Measurements from ENCODE around the gene NFKBIE.

The NFKBIE gene

DNA sequence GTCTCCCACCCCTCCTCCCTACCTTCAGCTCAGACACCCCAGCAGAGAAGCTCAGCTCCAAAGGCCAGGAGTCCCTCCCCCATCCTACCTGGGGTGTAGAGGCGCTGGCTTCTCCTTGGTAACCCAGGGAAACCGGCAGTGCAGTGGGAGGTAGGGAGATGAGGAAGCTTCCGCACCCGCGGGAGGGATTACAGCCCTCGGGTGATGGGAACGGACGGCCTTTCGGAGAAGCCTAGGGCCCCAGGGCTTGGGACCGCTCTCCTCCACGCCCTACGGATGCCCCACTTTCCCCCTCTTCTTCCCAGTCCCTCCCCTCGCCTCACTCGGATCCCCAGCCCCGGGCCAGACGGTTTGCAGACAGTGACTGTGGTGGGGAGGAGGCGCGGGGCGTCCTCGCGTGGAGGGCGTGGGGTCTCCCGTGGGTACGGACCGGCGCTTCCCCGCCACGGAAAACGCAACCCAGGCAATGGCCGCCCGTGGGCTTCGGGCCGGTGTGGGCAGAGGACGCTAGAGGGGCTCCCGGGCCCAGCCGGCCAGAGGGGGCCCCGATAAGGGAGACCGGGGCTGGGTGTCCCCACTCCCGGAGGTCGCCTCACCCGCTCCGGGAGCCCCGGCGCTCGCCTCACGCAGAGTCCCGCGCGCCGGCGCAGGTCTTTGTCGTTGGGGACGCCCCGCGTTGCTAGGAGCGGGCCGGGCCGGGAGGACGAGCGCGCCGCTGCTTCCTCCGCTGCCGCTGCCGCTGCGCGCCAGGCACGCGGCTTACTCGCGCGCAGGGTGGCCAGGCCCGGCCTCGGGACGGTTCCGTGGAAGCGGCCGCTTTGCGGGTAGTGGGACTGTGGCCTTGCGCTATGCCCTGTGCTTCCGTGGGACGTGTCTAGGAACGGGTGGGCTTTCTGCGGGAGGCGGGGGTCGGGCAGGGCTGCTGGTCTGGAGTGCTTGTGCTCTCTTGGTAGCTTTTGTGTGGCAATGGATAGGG is 32.0 kb upstream of the NFKBIE start:
- no peak for DNase-seq (ENCODE audit: low read depth)

DNA sequence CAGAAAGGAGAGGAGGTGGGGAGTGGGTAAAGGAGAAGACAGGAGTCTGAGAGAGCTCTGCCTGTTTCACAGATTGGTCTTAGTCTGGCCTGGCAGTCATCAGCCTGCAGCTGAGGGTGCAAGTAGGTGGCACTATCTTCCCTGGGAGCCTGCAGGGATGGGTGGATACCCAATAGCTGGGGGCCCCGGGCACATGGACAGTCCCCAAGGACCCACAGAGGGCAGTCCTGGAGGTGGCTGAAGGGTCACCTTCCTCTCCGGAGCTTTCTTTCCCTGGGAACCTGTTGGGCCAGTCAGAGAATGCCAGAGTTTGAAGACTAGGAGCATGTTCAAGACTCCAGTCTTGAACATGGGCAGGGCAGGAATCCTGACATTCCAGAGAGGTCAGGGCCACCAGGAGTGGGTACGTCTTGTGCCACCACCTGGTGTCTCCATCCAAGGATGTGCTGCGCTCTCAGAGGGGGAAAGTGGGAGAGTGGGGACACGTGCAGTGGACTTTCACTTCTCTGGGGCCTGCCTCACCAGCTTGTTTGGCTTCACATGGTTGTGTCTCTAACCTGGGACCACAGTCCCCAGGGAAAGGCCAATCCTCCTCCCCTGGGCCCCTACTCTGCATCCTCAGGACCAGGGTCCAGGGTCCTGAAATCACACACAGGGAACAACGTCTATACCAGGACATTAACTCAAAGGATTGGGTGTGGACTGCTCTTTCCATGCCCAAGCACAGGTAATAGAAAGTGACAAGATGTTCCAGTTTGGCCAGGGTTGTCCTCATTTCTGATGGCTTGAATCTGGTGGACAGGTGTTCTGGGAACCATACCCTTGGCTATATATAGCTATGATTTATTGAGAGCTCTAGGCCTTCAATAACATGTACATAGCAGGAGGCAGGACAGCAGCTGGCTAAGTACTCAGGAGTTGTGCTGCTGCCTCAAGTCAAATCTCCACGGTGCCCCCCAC is 29.8 kb upstream of the NFKBIE start:
- DNase-seq (ENCODE audit: low read depth), result no peak

DNA sequence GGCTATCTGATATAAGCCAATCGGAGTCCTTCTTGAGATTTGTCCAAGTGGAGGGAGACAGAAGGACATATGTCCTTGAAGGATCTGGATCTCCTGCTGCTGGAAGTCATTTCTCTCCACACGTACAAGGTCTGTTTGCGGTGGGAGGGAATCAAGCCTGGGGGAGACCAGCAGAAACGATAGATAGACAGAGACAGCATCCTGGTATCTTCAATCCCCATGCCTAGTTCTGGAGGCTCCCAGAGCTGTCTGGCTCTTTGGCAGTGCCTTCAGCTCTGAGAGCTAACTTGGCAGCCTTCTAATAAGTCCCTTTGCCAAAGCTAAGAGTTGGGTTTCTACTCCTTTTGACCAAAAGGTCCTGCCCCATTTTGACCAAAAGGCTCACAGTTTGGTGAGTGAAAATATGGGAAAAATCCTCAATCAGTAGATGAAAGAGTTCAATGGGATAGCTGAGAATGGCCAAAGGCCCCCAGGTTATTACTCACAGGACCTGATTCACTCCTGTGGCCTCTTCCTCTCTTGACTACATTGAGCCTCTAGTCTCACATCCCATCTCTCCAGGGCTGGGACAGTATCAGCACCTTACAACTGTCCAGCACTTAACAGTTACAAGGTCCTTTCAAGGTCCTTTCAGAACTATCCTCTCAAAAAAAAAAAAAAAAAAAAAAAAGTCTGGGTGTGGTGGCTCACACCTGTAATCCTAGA is 27.5 kb upstream of the NFKBIE start:
- no peak for DNase-seq (ENCODE audit: low read depth)

- DNase-seq (ENCODE audit: low read depth), result no peak
Measured at GRCh38 chr6:44291841-44292240, 26.5 kb upstream of the NFKBIE start.

- no peak for DNase-seq (ENCODE audit: low read depth)
Measured at GRCh38 chr6:44289726-44290260, 24.4 kb upstream of the NFKBIE start.

- no peak for DNase-seq (ENCODE audit: low read depth)
Measured at GRCh38 chr6:44286747-44287146, 21.4 kb upstream of the NFKBIE start.

DNA sequence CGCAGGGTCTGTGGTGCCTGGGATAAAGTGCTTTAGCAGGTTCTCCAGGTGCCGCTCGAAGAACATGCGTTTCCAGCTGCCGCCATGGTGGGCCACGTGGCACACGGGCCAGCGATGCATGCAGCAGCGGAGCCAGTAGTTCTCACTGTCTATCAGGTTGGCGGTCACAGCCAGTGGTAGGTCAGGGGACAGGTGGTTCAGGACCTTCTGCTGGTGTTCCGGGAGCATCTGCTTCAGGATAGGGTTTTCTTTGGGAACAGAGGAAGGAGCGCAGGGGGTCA is 20.9 kb upstream of the NFKBIE start:
- DNase-seq (ENCODE audit: low read depth), result no peak

- no peak for DNase-seq (ENCODE audit: low read depth)
Measured at GRCh38 chr6:44285552-44286284, 20.4 kb upstream of the NFKBIE start.

- no peak for DNase-seq (ENCODE audit: low read depth)
Measured at GRCh38 chr6:44284867-44285266, 19.5 kb upstream of the NFKBIE start.

- no peak for DNase-seq (ENCODE audit: low read depth)
Measured at GRCh38 chr6:44284121-44284520, 18.8 kb upstream of the NFKBIE start.

DNA sequence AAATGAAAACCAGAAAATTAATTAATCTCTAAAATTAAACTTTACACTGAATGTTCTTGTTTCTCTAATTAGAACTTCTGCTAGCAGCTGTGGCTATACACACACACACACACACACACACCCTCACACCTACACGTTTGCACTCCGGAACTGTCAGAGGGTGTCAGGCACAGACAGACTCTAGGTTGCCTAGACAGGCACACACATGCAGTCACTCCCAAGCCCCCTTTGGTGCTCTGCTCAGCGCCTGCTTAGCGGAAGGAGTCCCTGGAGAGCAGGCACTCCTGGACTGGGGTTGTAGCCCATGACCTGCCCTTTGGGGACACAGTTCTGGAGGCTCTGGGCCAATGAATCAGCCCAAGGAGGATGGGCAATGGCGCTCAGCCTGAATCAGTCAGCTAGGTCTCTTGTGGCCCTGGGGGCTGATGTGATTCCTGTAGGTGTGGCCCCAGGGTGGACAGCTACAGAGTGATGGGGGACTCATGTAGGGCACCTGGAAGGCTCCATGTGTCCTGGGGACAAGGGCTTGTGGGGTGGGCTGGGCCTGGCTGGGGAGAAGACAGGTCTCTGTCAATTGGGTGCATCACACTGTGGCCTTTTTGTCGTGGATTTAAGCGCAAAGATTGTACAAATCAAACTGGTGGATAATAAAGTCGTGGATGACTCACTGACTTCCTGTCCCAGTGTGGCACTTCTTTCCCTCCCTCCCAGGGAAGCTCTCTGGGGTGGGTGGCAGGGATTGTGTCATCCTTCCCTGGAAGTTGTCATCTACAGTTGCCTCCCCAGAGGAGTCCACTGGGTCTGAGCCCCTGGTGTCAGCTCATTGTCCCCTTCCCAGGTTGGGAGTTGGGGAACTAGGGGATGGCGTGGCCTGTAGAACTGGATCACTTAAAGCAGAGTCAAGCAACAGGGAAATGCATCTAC is 13.7 kb upstream of the NFKBIE start:
- DNase-seq (ENCODE audit: low read depth), result no peak

DNA sequence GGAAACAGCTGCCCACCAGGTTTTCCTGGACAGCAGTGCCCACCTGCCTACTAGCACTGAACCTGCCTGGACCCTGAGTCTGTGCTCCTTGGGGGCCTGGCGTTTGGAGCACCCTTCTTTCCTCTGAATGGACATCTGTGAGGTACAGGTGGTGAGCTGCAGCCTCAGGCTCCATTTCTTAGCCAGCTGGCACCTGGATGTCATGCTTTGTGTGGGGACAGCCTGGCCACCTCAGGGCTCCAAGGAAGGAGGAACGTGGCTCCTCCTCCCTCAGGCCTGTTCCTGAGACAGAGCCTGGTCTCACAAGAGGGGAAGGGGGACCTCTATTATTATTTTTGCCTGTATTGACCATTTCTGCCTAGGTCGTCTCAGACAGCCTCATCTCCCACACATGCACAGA is 13.0 kb upstream of the NFKBIE start:
- DNase-seq (ENCODE audit: low read depth), result no peak

- no peak for DNase-seq (ENCODE audit: low read depth)
Measured at GRCh38 chr6:44277763-44278162, 12.4 kb upstream of the NFKBIE start.

- DNase-seq (ENCODE audit: low read depth), result no peak
Measured at GRCh38 chr6:44276667-44277640, 11.6 kb upstream of the NFKBIE start.

- DNase-seq (ENCODE audit: low read depth), result no peak
Measured at GRCh38 chr6:44275749-44276648, 10.6 kb upstream of the NFKBIE start.

GRCh38 chr6:44275271-44275748 is 10.0 kb upstream of the NFKBIE start:
- no peak for DNase-seq (ENCODE audit: low read depth)

GRCh38 chr6:44273617-44274016 is 8.3 kb upstream of the NFKBIE start:
- DNase-seq (ENCODE audit: low read depth), result no peak
